Endothelial cell of umbilical vein (primary cell): Measurements from ENCODE around the gene SH3TC1. TPM values are rescaled to one million over a fixed set of nuclear protein-coding genes. Genes with fewer than 3 reads are reported as not detected.

Experiments used
- BruUV-seq: library from RNA; stranded (reverse); fragments of 400-500 nt; replicated peaks from 2 replicates; lab custom pipeline; 2021; lab: Mats Ljungman, UMichigan
- CTCF ChIA-PET: fragments of 300-600, 350-600 bp; sonication (Branson Sonifier 250); formaldehyde crosslinking; loops from one replicate; lab custom pipeline; 2021; ENCODE audit warnings: antibody characterized with exemption, inconsistent platforms; lab: Charles Lee
- POLR2A ChIA-PET: fragments of 300-600, 350-600 bp; sonication (Branson Sonifier 250); formaldehyde crosslinking; loops from one replicate; lab custom pipeline; 2021; ENCODE audit warnings: antibody characterized with exemption, inconsistent platforms; lab: Charles Lee
- DNase-seq: peaks from one replicate; pipeline ENCODE4 v3.0.0-alpha.2; 2011; ENCODE audit warnings: low read depth, low spot score
- FAIRE-seq: peaks from 2 replicates; lab custom pipeline; 2011; peaks lifted over from hg19 to GRCh38; lab: Jason Lieb, UNC
- H2AFZ ChIP-seq: 2 replicates; pipeline ENCODE4 v1.6.0; 2012; ENCODE audit warnings: low read depth, low read length, control low read depth, inconsistent platforms
- H3K27ac ChIP-seq: 2 replicates; pipeline ENCODE4 v1.5.1; 2011; ENCODE audit warnings: low read depth, mild to moderate bottlenecking, control low read depth, low read length, moderate library complexity; ENCODE audit not compliant: insufficient read depth
- H3K27me3 ChIP-seq, 2 experiments: 2 replicates each; pipeline versions ENCODE4 v1.6.0 to v1.6.1; 2011; ENCODE audit warnings: low read length in 2 of 2, mixed read lengths in 1 of 2; ENCODE audit not compliant: control insufficient read depth in 2 of 2, insufficient read depth in 2 of 2
- H3K36me3 ChIP-seq, 2 experiments: 2 replicates in 1 of 2; 3 replicates in 1 of 2; pipeline ENCODE4 v1.5.1; 2011; ENCODE audit warnings: low read length in 2 of 2, mild to moderate bottlenecking in 1 of 2, moderate library complexity in 1 of 2; ENCODE audit not compliant: control insufficient read depth in 2 of 2, insufficient read depth in 2 of 2; ENCODE audit errors: extremely low read depth in 1 of 2
- H3K4me1 ChIP-seq: 3 replicates; pipeline ENCODE4 v1.5.1; 2011; ENCODE audit warnings: mild to moderate bottlenecking, low read length; ENCODE audit not compliant: control insufficient read depth, insufficient read depth; ENCODE audit errors: extremely low read depth
- H3K4me2 ChIP-seq: 2 replicates; pipeline ENCODE4 v1.6.1; 2011; ENCODE audit warnings: low read length, control low read depth, mixed read lengths; ENCODE audit not compliant: insufficient read depth
- H3K4me3 ChIP-seq, 3 experiments: fragments of 200-600 bp in 1 of 3; sonication (generic), shearing (Covaris generic) in 1 of 3; replicated peaks in 1 of 3; 2 replicates each; pipeline ENCODE4 v1.5.1; 2011 to 2016; ENCODE audit warnings: control low read depth in 3 of 3, low read length in 3 of 3, mild to moderate bottlenecking in 2 of 3, inconsistent platforms in 1 of 3, low read depth in 1 of 3, moderate library complexity in 1 of 3; ENCODE audit not compliant: insufficient read depth in 1 of 3
- H3K79me2 ChIP-seq: 2 replicates; pipeline ENCODE4 v1.6.0; 2012; ENCODE audit warnings: low read length, inconsistent platforms; ENCODE audit not compliant: control insufficient read depth, insufficient read depth
- H3K9ac ChIP-seq: replicated peaks from 2 replicates; pipeline ENCODE3; 2011; ENCODE audit warnings: low read length, control low read depth; ENCODE audit not compliant: insufficient read depth; ENCODE audit errors: extremely low read depth
- H3K9me1 ChIP-seq: replicated peaks from 3 replicates; pipeline ENCODE4 v1.6.0; 2011; ENCODE audit warnings: mild to moderate bottlenecking, low read length; ENCODE audit not compliant: control insufficient read depth, insufficient read depth; ENCODE audit errors: extremely low read depth
- H3K9me3 ChIP-seq: replicated peaks from 2 replicates; pipeline ENCODE4 v1.5.1; 2012; ENCODE audit warnings: low read length, inconsistent platforms; ENCODE audit not compliant: control insufficient read depth, insufficient read depth
- H4K20me1 ChIP-seq: replicated peaks from 2 replicates; pipeline ENCODE3; 2011; ENCODE audit warnings: mild to moderate bottlenecking, low read length; ENCODE audit not compliant: control insufficient read depth, insufficient read depth; ENCODE audit errors: extremely low read depth
- CTCF ChIP-seq, 2 donors: IDR thresholded peaks; 1 replicate in 1 of 2; 2 replicates in 1 of 2; pipeline ENCODE4 v1.5.1; 2011; ENCODE audit warnings: low read length in 2 of 2, mild to moderate bottlenecking in 2 of 2, moderate library complexity in 2 of 2, control low read depth in 1 of 2, inconsistent platforms in 1 of 2, low read depth in 1 of 2; ENCODE audit not compliant: insufficient read depth in 1 of 2; ENCODE audit errors: extremely low read depth in 1 of 2
- EZH2 ChIP-seq: IDR thresholded peaks from 2 replicates; pipeline ENCODE4 v1.6.1; 2012; ENCODE audit warnings: borderline replicate concordance, low read depth, mild to moderate bottlenecking, moderate library complexity, low read length, inconsistent platforms; ENCODE audit not compliant: severe bottlenecking
- FOS ChIP-seq: IDR thresholded peaks from 2 replicates; pipeline ENCODE4 v1.6.1; 2011; ENCODE audit warnings: mild to moderate bottlenecking, low read length, moderate library complexity, borderline replicate concordance; ENCODE audit not compliant: insufficient read depth
- GATA2 ChIP-seq: IDR thresholded peaks from 2 replicates; pipeline ENCODE4 v1.7.0; 2011; ENCODE audit warnings: low read depth, mild to moderate bottlenecking, moderate library complexity, mixed read lengths, low read length; ENCODE audit not compliant: insufficient read length, insufficient read depth
- JUN ChIP-seq: IDR thresholded peaks from 2 replicates; pipeline ENCODE4 v1.6.1; 2011; ENCODE audit warnings: borderline replicate concordance, low read depth; ENCODE audit not compliant: insufficient read length, insufficient read depth
- MAX ChIP-seq: IDR thresholded peaks from 2 replicates; pipeline ENCODE4 v1.6.1; 2011; ENCODE audit not compliant: insufficient read depth, insufficient read length
- MYC ChIP-seq: IDR thresholded peaks from one replicate; pipeline ENCODE4 v1.6.1; 2011; ENCODE audit warnings: mild to moderate bottlenecking, low read depth, low read length
- POLR2A ChIP-seq: IDR thresholded peaks from 2 replicates; pipeline ENCODE4 v1.6.1; 2012; ENCODE audit warnings: low read depth, mild to moderate bottlenecking, control low read depth, low read length
- POLR2AphosphoS5 ChIP-seq: IDR thresholded peaks from 2 replicates; pipeline ENCODE4 v1.6.1; 2012; ENCODE audit warnings: low read depth, mild to moderate bottlenecking, control low read depth, low read length, moderate library complexity; ENCODE audit not compliant: insufficient read depth
- dilution Hi-C: fragments of 300-500 bp; cut with MboI; formaldehyde crosslinking; loops from one replicate; pipeline ENCODE4 v1.15.0; 2019; ENCODE audit warnings: low sequenced_read_pairs; ENCODE audit not compliant: extremely low pct_ligation_motif_present
- intact Hi-C: fragments of 100-400 bp; cut with micrococcal nuclease; formaldehyde crosslinking; loops from one replicate; pipeline ENCODE4 v1.10.0; 2022
- polyA plus RNA-seq, 4 experiments: library from polyadenylated mRNA; depleted of rRNA in 3 of 4; stranded (reverse) in 3 of 4; unstranded in 1 of 4; fragments of >200 nt; gene quantifications; 2 replicates each; pipeline versions ENCODE4 v1.2.1 to v1.2.3, GENCODE V29; 2011 to 2012; ENCODE audit warnings: missing spikeins in 1 of 4
- total RNA-seq: library from RNA; stranded (reverse); gene quantifications from 2 replicates; pipeline ENCODE4 v1.2.3, GENCODE V29; 2021

Gene SH3TC1
- total and polyA plus RNA-seq, 2 donors (not counting 3 experiments of a cell fraction or from before 2014, with no cell fraction given) = 96.5 to 192 TPM

GRCh38 chr4:8189551-8190466 is 9.3 kb upstream of the SH3TC1 start:
- Histone ChIP-seq H3K4me1 (peaks cover 47% of the 10 kb centered on the region), H4K20me1 (no peaks in the 10 kb centered on the region), H2AFZ (no peak overlapping the region), H3K79me2 (no peaks in the 10 kb centered on the region), H3K9me1 (no peaks in the 10 kb centered on the region), H3K27ac (peak overlapping the region; percentile 95), H3K4me3 (no peak overlapping the region), H3K4me2 (no peak overlapping the region), H3K9ac (no peak overlapping the region), H3K27me3 (no peaks in the 10 kb centered on the region), H3K9me3 (no peaks in the 10 kb centered on the region), H3K36me3 (no peaks in the 10 kb centered on the region)
- dilution Hi-C loops (no loop called here), intact Hi-C loops (loop anchor here (2.0 to 5.0 kb wide), 4 partner anchors 15 to 273 kb away; partner anchors contain the start of gene ABLIM2)
- DNase-seq (no peak), FAIRE-seq (no peak)
- BruUV-seq = no TSS peak
- ChIA-PET POLR2A (no interaction called here), CTCF (interaction anchor here (1.7 to 7.5 kb wide), 3 partner anchors 10 to 13 kb away, joined by 8 to 168 read pairs (median 8); partner anchors contain the start of gene SH3TC1)
- TF ChIP-seq GATA2 (no peak), FOS (no peak), CTCF (IDR thresholded peaks at IDR 0.05; ENCODE audit: extremely low read depth in 1 of 2, insufficient read depth in 1 of 2, low read depth in 1 of 2, low read length in 2 of 2) (no peak), POLR2AphosphoS5 (no peak), EZH2 (no peak), MAX (no peak), POLR2A (no peak), JUN (no peak), MYC (no peak)
